ELR (cell line): ENCODE data around the gene IFNLR1.
A peak's percentile ranks its signal among the peaks of the same experiment; 100 is the strongest.
"Not testable (repeated sequence)": the region's sequence is repeated elsewhere in the genome, so short reads cannot be mapped to it uniquely, and the experiment has no call there.

ENCODE experiments used
- DNase-seq: peaks from one replicate; pipeline ENCODE4 v3.0.0-alpha.2; 2015; ENCODE audit warnings: low read depth

The IFNLR1 gene

DNA sequence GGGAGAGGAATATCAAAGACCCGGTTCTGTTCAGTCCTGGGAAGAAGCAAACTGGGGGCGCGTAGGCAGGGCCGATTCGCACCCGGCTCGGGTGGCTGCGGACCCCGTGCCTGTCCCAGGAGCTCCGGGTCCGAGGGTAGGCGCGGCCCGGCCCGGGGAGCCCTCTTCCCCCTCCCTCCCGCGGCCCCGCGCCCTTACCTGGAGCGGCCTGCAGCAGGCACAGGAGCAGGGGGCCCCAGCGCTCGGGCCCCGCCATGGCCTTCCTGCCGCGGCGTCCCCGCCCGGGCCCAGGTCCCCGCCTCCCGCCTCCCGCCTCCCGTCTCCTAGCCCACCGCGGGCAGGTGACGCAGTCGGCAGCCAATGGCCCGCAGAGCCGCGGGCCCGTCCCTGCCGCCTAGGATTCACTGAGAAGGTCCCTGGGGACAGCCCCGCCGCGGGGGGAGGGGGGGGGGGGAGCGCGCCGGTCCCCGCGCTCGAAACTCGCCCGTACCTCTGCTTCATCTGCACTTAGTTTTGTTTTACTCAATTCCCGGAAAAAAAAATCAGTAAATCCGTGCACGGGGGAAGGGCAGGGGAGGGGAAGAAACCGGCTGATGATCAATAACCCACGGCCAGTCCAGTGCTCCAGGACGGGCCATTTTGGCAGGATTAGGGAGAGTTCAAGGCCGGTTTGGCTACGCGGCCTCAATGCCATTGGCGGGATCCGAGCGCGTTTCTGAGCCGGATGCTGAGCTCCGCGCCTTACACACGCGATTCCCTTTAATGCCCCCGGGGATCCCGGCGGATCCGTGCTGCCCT, at the start of gene IFNLR1:
Gene IFNLR1, minus strand, starts transcription at position 297 of the 798 bp plus-strand sequence. Its CDS starts 41 bp downstream, at position 256.
- peak; percentile 22 for DNase-seq

DNA sequence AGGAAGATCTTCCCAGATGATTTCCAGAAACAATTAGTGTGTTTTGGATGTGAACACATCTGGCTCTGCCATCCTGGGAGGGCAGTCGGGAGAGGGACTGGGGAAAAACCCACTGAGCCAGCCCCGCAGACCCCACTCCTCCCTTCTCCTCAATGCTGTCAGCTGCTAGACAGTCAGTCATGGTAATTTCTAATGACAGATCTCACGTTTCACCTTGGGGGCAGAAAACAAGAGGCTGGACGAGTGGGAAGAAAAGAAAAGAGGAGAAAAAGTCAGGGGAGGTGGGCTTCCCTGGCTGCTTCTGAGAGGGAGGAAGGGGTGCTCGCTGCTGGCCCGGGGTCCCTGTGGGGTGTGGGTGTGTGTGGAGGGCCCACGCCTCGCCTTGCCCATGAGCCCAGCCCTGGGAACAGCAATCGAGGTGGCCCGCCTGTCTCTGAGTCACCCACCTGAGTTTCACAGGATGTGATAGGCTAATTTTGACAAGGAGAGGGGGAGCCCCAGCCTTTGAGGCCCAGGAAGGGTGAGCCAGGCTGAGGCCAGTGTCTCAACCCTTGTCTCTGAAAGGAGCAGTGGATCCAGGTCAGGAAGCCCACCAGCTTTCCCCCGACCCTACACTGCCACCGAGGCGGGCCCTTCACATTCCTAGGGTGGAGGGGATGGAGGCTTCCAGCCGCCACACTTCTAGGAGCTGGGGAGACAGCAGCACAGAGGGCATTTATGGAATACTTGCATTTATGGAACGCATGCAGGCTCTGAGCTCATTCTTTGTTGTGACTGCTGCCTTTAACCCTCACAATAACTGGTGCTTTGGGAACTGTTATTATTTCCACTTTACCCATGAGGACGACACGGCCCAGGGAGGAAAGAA, 49.1 kb upstream of the IFNLR1 start:
- DNase-seq, result peak; percentile 57

DNA sequence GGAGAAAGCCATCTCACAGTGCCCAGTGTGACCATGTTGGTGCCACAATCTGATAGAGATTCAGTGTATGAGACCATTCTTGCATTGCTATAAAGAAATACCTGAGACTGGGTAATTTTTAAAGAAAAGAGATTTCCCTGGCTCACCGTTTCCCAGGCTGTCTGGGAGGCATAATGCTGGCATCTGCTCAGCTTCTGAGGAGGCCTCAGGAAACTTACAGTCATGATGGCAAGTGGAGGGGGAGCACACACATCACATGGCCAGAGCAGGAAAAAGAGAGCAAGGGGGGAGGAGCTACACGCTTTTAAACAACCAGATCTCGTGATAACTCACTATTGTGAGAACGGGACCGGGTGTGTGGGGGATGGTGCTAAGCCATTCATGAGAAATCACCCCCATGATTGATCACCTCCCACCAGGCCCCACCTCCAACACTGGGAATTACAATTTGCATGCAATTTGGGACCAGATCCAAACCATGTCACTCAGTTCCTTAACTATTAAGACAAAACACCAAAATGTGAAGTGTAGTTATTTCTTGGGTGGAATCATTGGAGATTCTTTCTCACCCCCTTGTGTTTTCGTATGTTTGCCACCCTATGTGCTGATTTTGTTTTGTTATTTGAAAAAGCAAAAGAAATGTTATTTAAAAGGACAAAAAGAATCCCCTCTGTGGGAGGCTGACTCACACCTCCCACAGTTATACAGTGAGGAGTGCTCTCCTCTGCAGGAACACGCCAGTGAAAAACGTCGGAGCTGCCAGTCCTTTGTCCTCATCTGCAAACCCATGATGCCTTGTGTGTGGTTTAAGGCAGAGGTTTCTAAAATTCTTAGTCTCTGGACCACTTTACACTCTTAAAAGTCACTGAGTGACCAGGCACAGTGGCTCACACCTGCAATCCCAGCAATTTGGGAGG, 46.9 kb upstream of the IFNLR1 start:
- no peak for DNase-seq

DNA sequence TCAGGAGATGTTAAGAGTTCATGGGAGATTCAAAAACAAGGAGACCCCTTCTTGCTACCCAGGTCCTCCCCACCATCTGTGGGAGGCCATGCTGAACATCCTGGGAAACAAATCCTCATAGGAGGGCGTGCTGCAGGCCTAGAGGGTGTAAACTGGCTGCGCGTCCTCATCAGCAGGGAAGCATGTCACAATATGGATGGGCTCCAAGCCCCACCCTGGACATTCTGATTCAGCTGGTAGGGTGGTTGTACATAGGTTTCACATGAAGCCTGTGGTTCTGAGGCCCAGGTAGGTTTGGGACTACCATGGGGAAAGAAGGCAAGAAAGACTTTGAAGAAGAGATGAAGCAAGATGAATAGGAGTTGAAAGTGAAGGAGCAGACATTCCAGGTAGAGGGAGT, 44.6 kb upstream of the IFNLR1 start:
- no peak for DNase-seq

DNA sequence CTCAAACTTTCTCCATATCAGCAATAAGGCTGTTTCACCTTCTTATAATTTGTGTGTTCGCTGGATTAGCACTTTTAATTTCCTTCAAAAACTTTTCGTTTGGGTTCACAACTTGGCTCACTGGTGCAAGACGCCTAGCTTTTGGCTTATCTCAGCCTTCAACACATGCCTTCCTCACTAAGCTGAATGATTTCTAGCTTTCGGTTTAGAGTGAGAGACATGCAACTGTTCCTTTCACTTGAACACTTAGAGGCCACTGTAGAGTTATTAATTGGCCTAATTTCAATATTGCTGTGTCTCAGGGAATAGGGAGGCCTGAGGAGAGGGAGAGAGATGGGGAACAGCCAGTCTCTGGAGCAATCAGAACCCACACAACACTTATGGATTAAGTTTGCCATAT, 41.2 kb upstream of the IFNLR1 start:
- no peak for DNase-seq

DNA sequence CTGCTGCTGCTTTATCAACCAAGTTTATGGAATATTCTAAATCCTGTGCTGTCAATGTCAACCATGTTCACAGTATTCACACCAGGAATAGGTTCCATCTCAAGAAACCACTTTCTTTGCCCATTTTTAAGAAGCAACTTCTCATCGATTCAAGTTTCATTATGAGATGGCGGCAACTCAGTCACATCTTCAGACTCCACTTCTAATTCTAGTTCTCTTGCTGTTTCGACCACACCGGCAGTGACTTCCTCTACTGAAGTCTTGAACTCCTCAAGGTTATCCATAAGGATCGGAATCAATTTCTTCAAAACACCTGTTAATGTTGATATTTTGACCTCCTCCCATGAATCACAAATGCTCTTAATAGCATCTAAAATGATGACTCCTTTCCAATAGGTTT, 39.7 kb upstream of the IFNLR1 start:
- no peak for DNase-seq

DNA sequence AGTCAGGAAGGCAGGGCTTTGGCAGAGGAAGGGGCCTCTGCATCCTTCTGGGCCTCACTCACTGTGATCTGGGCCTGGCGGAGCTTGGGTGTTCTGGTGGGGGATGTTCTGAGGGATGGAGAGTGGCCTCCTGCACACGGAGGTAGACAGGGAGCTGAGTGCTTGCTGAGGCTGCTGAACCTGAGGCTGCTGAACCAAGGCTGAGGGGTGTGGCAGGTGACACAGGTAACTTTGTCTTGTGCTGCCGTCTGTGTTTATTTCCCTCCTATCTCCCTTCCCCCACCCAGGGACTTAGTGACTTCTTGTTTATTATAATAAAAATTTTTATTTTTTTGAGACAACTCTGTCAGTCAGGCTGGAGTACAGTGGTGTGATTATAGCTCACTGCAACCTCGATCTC, 37.7 kb upstream of the IFNLR1 start:
- DNase-seq, result no peak

DNA sequence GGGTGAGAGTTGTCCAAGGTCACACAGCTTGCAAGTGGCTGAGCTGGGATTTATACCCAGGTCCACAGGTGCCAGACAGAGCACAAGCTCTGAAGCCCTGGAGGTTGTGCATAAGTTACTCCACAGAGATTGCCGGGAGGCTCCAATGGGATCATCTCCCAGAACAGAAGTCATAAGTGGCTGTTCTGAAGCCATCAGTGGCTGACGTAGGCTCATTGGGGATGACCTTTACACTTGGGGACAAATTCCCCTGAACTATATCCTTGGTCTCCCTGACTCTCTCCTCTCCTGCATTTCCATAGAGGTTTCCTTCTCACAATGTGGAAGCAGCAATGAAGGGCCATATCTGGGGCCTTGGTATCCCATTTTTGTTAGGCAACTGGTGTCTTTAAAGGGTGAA, 37.0 kb upstream of the IFNLR1 start:
- DNase-seq, result no peak

DNA sequence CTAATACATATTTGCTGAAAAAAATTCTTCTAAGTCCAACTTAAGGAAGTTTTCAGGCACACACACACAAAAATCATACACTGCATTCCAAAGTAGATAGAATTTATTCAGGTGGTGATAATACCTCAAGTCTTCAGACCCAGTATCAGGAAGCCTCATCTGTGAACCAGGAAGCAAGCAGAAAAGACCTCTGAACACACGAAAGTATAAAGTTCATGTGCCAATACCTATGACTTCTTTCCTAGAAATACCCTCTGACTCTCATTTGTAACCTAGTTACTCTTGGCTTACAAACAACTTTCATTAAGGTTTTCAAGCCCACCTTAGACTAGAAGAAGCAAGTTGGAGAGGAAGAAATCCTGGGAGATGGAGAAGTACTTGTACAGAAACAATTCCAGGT, 35.7 kb upstream of the IFNLR1 start:
- DNase-seq, result no peak

DNA sequence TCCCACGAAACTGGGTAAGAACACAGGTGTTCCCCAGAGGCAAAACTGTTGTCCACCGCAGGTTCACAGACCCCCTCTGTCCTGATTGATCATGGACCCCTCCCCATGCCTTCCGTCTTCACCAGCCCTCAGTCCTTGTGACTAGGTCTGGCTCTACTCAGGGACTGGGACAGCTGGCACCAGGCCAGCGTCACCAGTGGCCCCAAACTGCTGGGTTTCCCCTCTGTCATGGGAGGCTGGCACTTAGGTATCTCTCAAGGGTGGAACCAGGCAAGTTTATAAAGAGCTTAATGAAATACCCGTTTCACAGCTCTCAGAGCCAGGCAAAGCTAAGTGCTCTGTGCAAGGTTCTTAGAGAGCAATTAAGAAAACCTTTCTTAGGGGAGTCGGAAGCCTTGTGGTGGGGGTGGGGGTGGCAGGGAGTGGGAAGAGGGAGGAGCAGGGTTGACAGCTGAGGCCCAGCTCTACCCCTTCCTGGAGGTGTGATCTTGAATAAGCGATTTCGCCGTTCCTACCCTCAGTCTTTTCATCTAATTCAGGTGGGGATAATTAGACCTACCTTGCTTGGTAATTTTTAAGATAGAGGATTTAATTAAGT, 35.0 kb upstream of the IFNLR1 start:
- DNase-seq, result no peak

DNA sequence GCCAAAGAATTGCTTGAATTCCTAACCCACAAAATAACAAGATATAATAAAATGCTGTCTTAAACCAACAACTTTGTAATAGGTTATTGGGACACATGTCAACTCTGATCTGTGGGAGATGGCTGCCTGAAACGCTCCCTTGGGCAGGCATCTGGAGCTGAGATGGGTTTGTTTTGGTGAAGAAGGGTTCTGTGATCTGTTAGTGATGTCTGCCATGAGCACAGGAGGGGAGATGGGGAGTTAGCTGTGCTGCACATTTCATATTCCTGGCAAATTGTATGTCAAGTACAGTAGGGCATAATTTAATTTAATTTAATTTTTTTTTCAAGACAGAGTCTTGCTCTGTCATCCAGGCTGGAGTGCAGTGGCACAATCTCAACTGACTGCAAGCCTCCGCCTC, 34.2 kb upstream of the IFNLR1 start:
- no peak for DNase-seq

DNA sequence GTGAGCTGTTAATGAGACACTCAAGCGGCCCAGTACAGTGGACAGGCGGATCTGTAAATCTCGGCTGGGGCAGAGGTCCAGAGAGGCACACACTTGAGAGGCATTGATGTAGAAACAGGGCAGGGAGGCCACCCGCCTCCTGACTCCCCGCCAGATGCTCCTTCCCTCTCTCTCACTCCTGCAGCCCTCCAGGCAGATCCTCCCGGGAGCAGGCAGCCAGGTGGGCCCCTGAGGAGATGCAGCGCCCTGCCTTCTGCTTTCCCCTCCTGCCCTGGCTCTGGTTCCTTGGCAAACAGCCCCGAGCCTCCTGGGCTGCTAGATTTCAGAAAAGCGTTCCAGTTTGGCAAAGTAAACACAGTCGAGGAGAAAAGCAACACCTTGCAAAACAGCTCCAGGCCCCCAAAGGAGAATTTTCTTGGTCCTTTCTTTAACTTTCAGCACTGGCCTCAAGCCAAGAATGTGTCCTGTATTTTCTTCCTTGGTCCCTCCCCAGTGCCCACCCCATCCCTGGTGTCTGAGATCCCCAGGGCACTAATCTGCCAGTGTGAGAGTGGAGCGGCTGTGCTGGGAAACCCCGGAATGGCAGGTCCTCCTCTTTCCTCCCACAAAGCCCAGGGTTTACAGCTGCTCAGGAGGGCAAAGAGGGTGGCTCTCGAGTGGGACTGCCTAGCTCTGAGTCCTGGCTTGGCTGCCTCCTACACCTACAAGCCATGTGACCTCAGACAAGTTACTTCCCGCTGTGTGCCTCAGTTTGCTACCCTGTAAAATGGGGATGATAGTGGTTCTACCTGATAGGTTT, 29.4 kb upstream of the IFNLR1 start:
- DNase-seq, result no peak

DNA sequence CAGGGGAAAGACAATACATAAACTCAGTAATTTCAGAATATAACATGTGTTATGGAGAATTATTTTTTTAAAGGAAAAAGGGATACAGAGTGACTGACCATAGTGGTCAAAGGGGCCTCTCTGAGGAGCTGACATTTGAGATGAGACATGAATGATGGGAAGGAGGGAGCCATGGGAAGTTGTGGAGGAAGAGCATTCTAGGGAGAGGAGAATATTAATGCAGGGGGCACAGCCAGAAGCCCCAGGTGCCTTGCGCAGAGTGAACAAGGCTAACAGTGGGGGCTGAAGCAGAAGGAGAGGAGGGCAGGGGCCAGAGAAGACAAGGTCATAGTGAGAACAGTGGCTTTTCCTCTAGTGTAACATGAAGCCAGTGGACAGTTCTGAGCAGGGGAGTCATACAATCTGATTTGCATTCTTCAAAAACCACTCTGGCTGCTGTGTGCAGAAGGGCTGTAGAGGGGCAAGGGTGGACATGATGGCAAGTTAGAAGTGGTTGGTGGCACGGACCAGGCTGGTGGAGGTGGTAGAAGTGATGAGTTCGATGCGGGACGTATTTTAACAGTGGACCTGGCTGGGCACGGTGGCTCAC, 28.2 kb upstream of the IFNLR1 start:
- no peak for DNase-seq

DNA sequence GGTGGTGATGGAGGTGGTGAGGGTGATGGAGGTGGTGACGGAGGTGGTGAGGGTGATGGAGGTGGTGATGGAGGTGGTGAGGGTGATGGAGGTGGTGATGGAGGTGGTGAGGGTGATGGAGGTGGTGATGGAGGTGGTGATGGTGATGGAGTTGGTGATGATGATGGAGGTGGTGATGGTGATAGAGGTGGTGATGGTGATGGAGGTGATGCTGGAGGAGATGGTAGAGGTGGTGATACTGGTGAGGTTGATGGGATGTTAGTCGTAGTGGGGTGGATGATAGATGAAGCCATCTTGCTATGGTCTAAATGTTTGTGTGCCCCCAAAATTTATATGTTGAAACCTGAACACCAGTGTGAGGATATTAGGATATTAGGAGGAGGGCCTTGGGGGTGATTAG, 25.3 kb upstream of the IFNLR1 start:
- DNase-seq, result no peak

DNA sequence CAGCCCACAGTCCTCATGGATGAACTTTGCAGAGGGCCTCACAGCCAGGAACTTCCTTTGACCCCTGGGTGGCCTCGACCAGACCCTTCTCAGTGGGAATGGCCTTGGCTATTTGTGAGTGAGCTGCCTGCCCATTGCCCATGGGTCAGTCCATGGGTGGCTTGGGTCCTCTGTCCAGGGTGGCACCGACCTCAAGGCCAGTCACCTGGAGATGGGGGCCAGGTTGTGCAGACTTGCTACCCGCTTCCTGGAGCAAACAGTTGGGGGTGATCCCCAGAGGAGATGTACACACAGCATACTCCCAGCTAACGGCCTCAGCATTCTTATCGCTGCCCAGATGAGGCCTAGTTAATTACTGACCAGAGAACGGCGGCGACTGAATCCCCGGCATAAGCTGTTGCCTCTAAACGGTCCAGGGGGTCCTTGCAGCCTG, 23.1 kb upstream of the IFNLR1 start:
- no peak for DNase-seq

DNA sequence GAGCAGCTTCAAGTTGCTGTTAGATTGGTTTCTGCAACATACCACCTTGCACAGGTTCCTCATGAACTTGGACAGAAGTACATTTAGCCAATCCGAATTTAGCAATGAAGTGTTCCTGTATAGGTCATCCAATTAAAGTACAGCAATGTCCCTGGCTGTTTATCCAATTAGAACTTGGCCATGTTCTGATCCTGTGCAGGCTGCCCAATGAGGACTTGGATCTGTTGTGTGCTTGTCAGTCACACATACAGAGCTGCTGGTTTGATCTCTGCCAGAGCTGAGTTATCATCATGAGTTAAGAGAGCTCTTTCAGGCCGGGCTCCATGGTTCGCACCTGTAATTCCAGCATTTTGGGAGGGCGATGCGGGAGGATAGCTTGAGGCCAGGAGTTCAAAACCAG, 22.0 kb upstream of the IFNLR1 start:
- DNase-seq, result no peak

DNA sequence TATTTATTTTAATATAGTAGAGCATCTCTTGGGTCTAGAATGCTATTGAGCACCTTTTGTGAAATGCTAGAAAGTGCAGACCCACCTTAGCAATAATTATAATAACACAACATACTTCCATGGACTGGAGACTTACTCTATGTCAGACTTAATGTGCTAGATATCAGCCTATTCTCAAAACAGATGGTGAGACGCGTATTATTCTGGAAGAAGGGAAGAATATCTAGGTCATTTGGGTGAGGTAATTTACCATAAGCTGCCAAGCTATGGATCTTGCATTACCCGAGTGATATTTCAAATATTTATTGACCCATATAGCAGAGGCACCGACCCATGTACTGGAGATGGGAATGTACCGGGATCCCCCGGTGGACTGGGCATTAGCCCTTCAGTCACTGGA, 20.6 kb upstream of the IFNLR1 start:
- DNase-seq, result no peak

DNA sequence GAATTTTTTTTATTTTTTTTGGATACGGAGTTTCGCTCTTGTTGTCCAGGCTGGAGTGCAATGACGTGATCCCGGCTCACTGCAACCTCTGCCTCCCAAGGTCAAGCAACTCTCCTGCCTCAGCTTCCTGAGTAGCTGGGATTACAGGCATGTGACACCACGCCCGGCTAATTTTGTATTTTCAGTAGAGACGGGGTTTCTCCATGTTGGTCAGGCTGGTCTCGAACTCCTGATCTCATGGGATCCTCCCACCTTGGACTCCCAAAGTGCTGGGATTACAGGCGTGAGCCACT, 20.3 kb upstream of the IFNLR1 start:
- not testable (repeated sequence) for DNase-seq

DNA sequence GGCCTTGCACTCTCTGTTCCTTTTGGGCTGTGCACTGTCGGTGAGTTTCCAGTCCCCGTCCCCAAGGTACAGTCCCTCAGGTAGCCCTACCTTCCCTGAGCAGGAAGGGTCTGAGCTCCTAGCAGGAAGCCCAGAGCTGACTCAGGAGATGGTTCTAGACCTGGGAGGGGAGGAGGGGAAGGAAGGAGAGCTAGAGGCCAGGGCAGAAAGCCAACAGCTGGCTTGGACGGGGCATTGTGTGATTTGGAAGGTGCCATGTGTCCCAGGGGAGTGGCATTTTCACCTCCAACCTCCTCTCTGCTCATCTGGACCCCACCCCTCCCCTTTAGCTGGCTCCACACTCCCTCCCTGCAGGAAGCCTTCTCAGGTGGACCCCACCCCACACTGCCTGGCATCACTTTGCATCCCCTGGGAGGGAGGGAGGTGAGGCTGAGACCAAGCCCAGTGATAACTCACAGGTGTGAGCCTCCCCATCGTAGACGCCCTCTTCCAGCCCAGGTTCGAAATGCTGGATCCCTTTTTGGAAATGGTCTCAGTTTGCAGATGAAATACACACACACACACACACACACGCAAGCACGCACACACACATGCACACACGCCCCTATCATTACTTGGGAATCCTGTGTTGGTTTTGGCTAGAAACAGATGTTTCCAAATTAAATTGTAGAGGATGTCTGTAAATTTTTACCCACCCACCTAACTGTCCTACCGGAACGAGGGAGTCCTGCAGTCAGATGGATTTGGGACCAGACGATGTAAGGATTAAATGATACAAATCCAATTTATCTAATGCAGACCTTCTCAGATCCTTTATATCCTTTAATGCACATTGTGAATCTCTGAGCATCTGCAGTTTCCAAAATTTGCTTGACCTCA, 19.7 kb upstream of the IFNLR1 start:
- no peak for DNase-seq

DNA sequence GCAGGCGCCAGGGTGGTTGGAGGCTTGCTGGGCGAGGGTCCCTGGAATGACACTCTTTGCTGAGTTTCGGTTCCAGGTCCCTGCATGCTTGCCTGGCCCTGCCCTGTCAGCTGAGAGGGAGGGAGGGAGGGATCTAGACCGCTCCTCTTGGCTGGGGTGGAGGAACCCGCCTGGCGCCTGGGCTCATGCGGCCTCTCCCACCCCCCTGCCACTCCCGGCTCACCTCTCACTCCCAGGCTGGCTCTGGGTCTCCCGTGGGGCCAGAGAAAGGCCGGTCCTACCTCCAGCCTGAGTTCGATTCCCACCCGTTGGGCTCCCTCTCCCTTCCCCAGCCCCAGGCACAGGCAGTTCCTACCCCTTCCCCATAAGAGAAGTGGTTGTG, 19.0 kb upstream of the IFNLR1 start:
- no peak for DNase-seq
